Measurements from ENCODE around the gene TMIGD3.

The TMIGD3 gene

DNA sequence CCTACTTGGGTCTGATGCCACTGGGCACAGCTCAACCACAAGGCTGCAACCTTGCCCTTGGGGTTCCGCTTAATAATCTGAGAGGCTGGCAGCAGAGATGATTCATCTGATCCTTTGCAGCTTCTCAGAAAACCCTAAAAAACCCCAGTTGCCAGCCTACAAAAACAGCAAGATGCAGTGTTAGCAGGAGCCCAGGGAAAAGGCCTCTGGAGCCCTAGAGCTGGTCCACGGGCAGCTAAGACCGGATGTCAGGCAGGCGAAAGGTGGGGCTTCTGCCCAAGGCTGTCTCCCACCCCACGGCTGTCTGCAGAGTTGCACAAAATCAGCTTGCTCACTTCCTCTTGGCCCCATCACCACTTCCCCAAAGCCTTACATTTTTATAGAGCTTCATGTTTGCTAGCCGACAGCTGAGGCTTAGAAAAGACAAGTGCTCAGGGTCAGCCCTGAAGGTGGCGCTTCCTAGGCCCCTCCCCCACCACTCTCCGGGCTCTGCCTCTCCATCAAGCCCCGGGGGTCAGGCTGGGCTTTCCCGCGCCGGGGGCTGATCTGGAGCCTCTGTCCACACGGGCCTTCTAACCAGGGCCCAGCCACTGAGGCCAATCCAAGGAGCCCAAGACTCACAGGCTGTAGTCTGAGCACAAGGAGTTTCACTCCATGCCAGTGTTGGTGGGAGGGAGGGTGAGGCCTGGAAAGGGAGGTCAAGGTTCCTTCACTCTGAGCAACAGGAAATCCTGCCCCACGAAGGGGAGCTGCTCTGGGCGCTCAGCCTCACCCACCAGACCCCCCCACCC lies 4.2 kb upstream of the TMIGD3 start:
- peak; percentile 51 for DNase-seq

- DNase-seq = no peak
Measured at GRCh38 chr1:111506561-111506960, 3.1 kb upstream of the TMIGD3 start.

GRCh38 chr1:111505641-111506119 lies 2.2 kb upstream of the TMIGD3 start:
- no peak for DNase-seq

GRCh38 chr1:111504097-111504496 lies 664 bp upstream of the TMIGD3 start:
- DNase-seq = no peak

DNA sequence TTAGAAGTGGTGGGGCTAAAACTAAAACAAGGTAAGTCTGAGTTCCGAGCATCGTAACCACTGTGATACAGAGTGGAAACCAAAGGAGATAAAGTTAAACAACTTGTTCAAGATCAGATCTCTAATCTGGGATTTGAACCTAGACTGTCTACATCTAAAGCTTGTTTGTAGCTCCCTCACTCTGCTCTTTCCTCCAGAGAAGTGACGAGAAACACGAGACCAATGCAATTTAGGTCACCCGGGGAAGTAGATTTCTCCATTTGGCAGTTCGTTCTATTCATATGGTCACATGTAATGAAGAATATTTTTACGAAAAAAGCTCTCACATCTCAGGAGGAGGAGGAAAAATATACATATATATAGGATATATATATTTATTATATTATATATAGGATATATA lies 1.8 kb downstream of the TMIGD3 start:
- DNase-seq = no peak

DNA sequence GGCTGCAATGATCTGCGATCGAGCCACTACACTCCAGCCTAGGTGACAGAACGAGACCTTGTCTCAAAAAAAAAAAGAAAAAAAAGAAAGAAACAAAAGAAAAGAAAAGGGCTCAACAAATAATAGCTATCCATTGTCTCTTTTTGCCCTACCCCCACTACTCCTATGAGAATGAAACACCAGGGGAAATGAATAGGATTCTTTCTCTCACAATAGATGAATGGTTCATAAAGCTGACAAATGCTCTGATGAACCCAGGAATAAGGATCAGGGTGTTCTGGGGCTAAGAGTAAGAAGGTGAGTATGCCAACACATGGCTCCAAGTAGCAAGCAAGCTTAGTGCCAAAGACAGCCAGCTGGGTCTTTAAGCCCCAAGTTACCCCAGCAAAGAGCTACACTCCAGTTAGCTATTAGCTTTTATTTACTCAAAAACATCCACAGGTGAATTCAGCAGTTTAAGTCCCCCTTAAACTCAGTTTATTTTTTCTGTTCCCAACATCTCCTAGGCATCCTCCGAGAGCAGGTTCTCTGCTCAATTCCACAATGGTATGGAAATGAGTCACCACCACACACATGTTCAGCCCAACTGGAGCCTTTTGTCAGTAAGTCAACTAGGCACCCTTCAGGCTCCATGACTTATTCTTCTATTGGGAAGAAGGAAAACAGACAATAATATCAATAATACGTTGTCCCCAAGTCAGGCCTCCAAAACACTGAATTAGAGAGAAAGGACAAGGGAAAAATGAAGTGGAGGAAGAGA lies 4.2 kb downstream of the TMIGD3 start:
- DNase-seq = no peak

DNA sequence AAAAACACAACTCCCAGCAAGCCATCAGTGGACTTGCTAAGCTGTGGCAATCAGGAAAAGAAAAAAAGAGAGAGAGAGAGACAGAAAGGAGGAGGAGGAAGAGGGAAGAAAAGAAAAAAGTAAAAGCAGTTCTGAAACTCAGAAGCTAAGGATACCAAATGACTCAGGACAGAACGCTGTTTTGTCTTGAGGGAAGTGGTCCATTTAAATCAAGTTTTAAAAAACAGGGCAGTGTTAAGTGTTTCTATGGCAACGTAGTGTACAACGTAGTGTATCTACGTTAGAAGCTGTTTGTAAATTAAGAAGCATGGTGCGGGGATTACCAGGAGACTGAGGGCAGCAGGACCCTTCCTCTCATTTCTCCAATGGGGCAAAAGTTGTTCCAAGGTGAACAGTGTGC lies 5.8 kb downstream of the TMIGD3 start:
- no peak for DNase-seq

DNA sequence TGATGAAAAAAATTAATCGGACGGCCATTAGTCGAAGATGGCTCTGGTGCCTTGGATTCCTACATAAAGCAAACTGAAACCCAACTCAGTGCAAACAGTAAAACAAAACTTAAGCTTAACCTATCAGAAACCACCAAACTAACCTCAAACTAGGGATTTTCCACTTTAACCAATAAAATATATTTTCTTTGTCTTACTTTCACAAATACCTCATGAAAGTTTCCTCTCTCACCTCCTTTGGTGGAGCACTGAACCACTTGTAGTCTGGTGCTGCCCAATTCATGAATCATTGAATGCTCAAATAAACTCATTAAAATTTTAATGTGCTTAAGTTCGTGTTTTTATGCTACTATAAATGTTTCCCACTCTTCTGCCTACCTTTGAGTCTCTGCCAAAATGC lies 7.0 kb downstream of the TMIGD3 start:
- DNase-seq = no peak

DNA sequence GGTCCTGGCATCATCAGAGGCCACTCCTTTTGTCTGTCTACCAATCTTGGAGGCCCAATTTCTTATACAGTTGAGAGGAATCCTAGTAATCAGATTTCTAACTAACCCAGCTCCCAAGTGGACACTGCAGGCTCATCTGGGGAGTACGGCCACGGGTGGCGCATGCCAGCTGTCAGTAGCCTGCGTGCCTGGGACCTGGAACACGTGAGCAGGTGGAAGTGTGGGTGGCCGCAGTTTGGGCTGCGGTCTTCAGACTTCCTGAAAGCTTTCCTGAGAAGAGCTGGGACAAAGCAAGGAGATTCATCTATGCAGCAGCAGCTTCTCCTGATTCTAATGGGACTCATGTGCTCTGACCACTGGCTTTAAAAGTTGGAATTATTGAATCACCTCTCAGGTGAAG lies 12.4 kb downstream of the TMIGD3 start:
- no peak for DNase-seq

DNA sequence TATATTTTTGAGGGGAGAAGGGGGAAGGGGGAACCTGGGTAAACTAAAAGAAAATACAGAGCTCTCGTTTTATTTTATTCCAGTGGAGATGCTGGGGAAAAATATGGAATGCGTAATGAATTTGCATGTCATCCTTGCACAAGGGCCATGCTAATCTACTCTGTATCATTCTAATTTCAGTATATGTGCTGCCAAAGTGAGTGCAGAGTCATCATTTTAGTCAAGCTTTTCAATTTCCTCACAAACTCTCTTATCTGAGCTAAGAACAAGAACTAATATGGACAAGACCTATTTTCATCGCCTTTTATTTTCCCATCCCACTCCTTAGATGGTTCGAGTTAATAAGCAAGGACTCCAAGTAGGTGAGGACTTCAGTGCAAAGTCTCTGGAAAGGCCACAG lies 13.2 kb downstream of the TMIGD3 start:
- DNase-seq = no peak

DNA sequence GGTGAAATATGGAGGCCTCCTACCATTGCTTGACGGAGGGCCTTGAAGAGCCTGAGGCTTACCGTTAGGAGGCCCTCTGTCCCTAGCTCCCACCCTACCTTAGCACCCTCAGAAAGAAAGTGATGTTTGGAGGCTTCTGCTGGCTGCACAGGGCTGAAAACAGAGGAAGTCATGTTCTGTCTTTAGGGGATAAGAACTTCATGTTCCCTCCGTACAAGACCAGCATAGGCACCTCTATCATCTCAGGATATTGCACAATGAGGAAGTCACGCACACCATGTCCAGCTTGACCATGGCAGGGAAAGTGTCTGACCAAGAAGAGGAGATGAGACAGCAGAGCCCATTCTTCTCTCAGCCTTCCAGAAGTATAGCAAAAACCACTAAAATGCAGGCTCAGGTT lies 13.8 kb downstream of the TMIGD3 start:
- DNase-seq = no peak

DNA sequence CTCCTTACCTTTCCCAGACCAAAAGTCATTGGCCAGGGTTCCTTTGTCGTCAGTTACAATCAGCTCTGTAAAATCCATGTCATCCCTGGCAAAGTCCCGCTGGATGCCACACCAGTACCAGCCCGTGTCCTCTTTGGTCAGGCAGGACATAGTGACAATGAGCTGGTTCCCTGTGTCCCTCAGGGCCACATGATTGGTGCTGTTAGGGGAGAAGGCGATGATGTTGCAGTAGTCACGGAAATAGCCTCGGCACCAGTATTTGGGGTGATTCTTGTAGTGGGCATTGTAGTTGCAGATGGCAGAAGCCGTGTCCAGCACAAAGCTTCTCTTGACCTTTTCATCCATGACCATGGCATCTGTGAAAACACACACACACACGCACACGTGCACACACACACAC lies 14.8 kb downstream of the TMIGD3 start:
- no peak for DNase-seq

- DNase-seq = no peak
Measured at GRCh38 chr1:111487133-111487532, 16.3 kb downstream of the TMIGD3 start.

DNA sequence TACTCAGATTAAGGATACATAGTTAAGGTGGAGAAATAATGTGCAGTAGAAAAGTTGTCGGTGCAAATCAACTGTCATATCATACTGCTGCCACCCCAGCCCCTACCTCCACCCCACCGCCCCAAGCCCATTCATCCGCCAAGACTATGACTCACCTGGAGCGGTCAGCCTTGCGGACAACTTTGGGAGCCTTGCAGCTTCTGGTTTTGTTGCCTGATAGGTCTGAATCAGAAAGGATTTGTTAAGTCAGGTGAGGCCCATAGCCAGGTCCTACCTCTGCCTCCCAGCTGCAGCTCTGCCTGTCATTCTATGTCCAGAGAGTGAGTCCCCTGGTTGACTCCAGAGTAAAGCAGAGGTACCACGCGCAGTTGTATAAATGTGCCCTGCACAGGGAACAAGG lies 17.0 kb downstream of the TMIGD3 start:
- DNase-seq = no peak

DNA sequence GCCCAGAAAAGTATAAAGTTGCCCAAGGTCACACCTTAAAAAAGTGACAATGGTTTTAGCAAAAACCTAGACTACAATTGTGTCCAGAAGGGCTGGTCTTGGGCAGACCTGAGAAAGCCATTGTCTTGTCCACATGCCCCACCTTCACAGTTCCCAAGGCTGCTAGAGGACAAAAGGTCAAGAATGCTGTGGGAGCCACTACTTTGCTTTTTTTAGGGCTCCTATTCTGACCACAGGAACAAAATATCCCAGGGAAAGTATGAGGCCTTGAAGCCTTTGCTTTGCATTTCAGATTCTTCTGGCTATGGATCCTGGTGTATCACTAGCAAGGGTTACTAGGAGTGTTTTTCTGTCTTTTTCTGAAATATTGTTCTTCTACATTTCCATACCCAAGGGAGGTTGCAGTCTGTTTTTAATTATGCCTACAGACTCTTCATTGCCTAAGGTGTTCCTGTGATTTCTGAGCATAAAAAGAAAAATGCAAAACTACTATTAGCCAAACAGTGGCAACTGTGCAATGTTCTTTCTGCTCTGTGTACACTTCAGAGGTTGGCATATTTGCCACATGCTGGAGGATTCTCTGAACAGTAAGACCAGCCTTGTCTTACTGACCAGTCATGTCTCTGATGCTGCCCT lies 18.9 kb downstream of the TMIGD3 start:
- no peak for DNase-seq

GRCh38 chr1:111483876-111484275 lies 19.6 kb downstream of the TMIGD3 start:
- DNase-seq = no peak

DNA sequence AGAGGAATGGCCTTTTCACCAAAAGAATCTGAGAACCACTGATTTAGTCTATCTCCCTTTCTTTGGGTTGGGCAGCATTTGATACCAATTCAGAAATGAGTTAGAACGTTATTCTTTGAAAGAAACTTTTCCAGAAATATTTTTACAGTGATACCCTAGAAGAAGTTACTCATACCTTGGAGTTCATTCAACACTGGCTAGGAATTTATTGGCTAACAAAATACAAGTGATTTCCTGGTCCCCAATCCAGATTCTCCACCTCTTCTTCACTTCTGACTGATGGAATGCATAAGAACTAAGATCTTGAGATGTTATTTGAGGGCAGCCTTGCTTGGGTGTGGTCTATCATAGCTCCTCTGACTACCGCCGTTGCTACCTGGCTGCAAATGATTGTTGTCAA lies 20.3 kb downstream of the TMIGD3 start:
- no peak for DNase-seq

- peak; percentile 44 for DNase-seq
Measured at GRCh38 chr1:111481387-111482221, 21.8 kb downstream of the TMIGD3 start.

DNA sequence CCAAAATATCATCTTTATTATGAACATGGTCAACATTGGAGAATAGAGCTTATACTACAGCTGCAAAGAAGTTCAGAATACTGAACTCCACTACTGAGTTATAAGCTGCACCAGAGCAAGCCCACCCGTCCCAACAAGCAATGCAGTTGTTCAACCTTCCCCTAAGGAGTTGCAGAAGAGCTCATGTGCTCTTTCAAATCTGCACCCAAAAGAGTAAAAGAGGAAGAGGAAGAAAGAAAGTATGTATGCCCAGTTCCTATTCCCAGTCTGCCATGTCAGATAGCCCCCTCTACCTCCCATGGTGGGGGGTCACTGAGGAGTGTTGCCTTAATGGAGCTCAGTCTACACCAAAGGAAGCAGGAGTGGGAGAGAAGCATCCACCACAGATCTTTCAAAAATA lies 22.8 kb downstream of the TMIGD3 start:
- no peak for DNase-seq

DNA sequence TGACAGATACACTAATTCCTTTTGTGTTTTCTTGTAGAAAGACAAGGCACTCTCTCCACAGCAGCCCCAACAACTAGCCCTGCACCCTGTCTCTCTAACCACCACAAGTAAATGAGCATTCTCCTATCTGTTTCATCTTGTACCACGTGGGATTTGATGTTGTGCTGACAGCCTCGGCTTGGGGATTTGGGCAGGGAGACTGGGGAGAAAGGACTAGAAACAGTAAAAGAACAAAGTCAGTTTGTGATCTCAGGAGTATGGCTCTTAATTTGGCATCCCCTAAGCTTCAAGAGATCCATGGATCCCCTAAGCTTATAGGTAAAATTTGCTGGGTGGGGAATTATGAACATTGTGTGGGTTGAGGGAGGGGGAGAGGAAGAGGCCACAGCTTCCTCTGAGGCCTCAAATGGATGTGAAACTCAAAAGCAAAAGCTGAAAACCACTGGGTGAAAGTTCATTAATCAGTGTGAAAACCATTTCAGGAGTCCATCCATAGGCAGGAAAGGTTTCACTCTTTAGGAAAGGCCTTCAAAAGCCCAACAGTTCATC lies 26.6 kb downstream of the TMIGD3 start:
- peak; percentile 3 for DNase-seq

GRCh38 chr1:111476214-111476613 lies 27.2 kb downstream of the TMIGD3 start:
- DNase-seq = no peak

- peak; percentile 23 for DNase-seq
Measured at GRCh38 chr1:111475701-111476100, 27.7 kb downstream of the TMIGD3 start.

GRCh38 chr1:111474521-111474920 lies 28.9 kb downstream of the TMIGD3 start:
- no peak for DNase-seq
